Left renal cortex interstitium (tissue), 4 donors: Measurements from ENCODE around the gene MAP3K19. TPM values are rescaled to one million over a fixed set of nuclear protein-coding genes. Genes with fewer than 3 reads are reported as not detected.
"Not testable (repeated sequence)": the region's sequence is repeated elsewhere in the genome, so short reads cannot be mapped to it uniquely, and the experiment has no call there.

Source experiments
- DNase-seq, 4 donors: peaks; one replicate each; pipeline ENCODE4 v3.0.0-alpha.2; 2013; ENCODE audit warnings: low read depth in 4 of 4, low spot score in 2 of 4, missing footprints in 1 of 4
- polyA plus RNA-seq, 4 donors: library from polyadenylated mRNA; unstranded; fragments of 120-200 nt; gene quantifications; one replicate each; pipeline ENCODE4 v1.2.1, GENCODE V29; 2013; ENCODE audit not compliant: insufficient read length in 4 of 4

MAP3K19 gene
- under 1 TPM; 0.33 to 0.47 (median 0.36) TPM for polyA plus RNA-seq

- DNase-seq: no peak
Observed at GRCh38 chr2:135047300-135047699, at the start of gene MAP3K19. Gene MAP3K19 (minus strand): TSS chr2:135047447. CDS start chr2:135024647, 22,800 bp downstream.

- no peak for DNase-seq
Observed at GRCh38 chr2:135096665-135097446, 49.6 kb upstream of the MAP3K19 start.

GRCh38 chr2:135095591-135095990, 48.3 kb upstream of the MAP3K19 start:
- no peak for DNase-seq

GRCh38 chr2:135094508-135094907, 47.3 kb upstream of the MAP3K19 start:
- no peak for DNase-seq

GRCh38 chr2:135093670-135094330, 46.6 kb upstream of the MAP3K19 start:
- DNase-seq: no peak

GRCh38 chr2:135093193-135093592, 45.9 kb upstream of the MAP3K19 start:
- no peak for DNase-seq

GRCh38 chr2:135091681-135092080, 44.4 kb upstream of the MAP3K19 start:
- no peak for DNase-seq

- DNase-seq: not testable (repeated sequence)
Observed at GRCh38 chr2:135089597-135089996, 42.4 kb upstream of the MAP3K19 start.

- DNase-seq: no peak
Observed at GRCh38 chr2:135086222-135086621, 39.0 kb upstream of the MAP3K19 start.

GRCh38 chr2:135078417-135078816, 31.2 kb upstream of the MAP3K19 start:
- DNase-seq: no peak

- DNase-seq: no peak
Observed at GRCh38 chr2:135076556-135076955, 29.3 kb upstream of the MAP3K19 start.

GRCh38 chr2:135074216-135074615, 27.0 kb upstream of the MAP3K19 start:
- DNase-seq: no peak

GRCh38 chr2:135072125-135072997, 25.1 kb upstream of the MAP3K19 start:
- no peak for DNase-seq

GRCh38 chr2:135066710-135067109, 19.5 kb upstream of the MAP3K19 start:
- no peak for DNase-seq

GRCh38 chr2:135064149-135064548, 16.9 kb upstream of the MAP3K19 start:
- DNase-seq: no peak

- DNase-seq: no peak
Observed at GRCh38 chr2:135063210-135063609, 16.0 kb upstream of the MAP3K19 start.

GRCh38 chr2:135059577-135059976, 12.3 kb upstream of the MAP3K19 start:
- no peak for DNase-seq

GRCh38 chr2:135056790-135057189, 9.5 kb upstream of the MAP3K19 start:
- no peak for DNase-seq

- no peak for DNase-seq
Observed at GRCh38 chr2:135055182-135055786, 8.0 kb upstream of the MAP3K19 start.

GRCh38 chr2:135052997-135053474, 5.8 kb upstream of the MAP3K19 start:
- no peak for DNase-seq
